Tongue (tissue), 2 donors: ENCODE measurements around the gene CALN1. TPM values are rescaled to one million over a fixed set of nuclear protein-coding genes. Genes with fewer than 3 reads are reported as not detected.
"Not testable (repeated sequence)": the region's sequence is repeated elsewhere in the genome, so short reads cannot be mapped to it uniquely, and the experiment has no call there.

Experiments used
- DNase-seq: peaks from one replicate; pipeline ENCODE4 v3.0.0-alpha.2; 2015
- total RNA-seq: library from RNA; depleted of rRNA; stranded (reverse); fragments of >200 nt; gene quantifications from one replicate; pipeline ENCODE4 v1.2.3, GENCODE V29; 2014

Gene CALN1
- total RNA-seq, 1 donor from 2014 or later: 1.3 TPM

GRCh38 chr7:71854546-71855397, 557.4 kb downstream of the CALN1 start:
- DNase-seq: no peak

- peak; percentile 10 for DNase-seq
Observed at GRCh38 chr7:71851776-71852498, 560.2 kb downstream of the CALN1 start.

GRCh38 chr7:71846160-71846559, 566.0 kb downstream of the CALN1 start:
- peak; percentile 60 for DNase-seq

- no peak for DNase-seq
Observed at GRCh38 chr7:71843676-71844075, 568.5 kb downstream of the CALN1 start.

- no peak for DNase-seq
Observed at GRCh38 chr7:71842786-71843185, 569.4 kb downstream of the CALN1 start.

GRCh38 chr7:71842381-71842780, 569.8 kb downstream of the CALN1 start:
- no peak for DNase-seq

GRCh38 chr7:71835056-71835455, 577.1 kb downstream of the CALN1 start:
- DNase-seq: no peak

GRCh38 chr7:71829515-71829914, 582.6 kb downstream of the CALN1 start:
- no peak for DNase-seq

- no peak for DNase-seq
Observed at GRCh38 chr7:71828361-71828760, 583.8 kb downstream of the CALN1 start.

GRCh38 chr7:71826141-71826540, 586.0 kb downstream of the CALN1 start:
- no peak for DNase-seq

GRCh38 chr7:71824006-71824760, 588.0 kb downstream of the CALN1 start:
- DNase-seq: no peak

GRCh38 chr7:71822406-71822805, 589.7 kb downstream of the CALN1 start:
- not testable (repeated sequence) for DNase-seq

GRCh38 chr7:71817916-71818315, 594.2 kb downstream of the CALN1 start:
- DNase-seq: no peak

- DNase-seq: no peak
Observed at GRCh38 chr7:71808115-71808514, 604.0 kb downstream of the CALN1 start.

- no peak for DNase-seq
Observed at GRCh38 chr7:71804256-71804655, 607.9 kb downstream of the CALN1 start.

GRCh38 chr7:71801976-71802375, 610.2 kb downstream of the CALN1 start:
- no peak for DNase-seq

GRCh38 chr7:71800321-71800720, 611.8 kb downstream of the CALN1 start:
- DNase-seq: peak; percentile 30

GRCh38 chr7:71795410-71795809, 616.7 kb downstream of the CALN1 start:
- DNase-seq: no peak

GRCh38 chr7:71793251-71793650, 618.9 kb downstream of the CALN1 start:
- no peak for DNase-seq

- no peak for DNase-seq
Observed at GRCh38 chr7:71787513-71787912, 624.6 kb downstream of the CALN1 start.

- DNase-seq: no peak
Observed at GRCh38 chr7:71785216-71785615, 626.9 kb downstream of the CALN1 start.

- DNase-seq: no peak
Observed at GRCh38 chr7:71784781-71785180, 627.4 kb downstream of the CALN1 start.

- no peak for DNase-seq
Observed at GRCh38 chr7:71784180-71784579, 628.0 kb downstream of the CALN1 start.
